HCT116 (cell line): ENCODE results near the gene SLC16A13. TPM values are rescaled to one million over a fixed set of nuclear protein-coding genes. Genes with fewer than 3 reads are reported as not detected.

Experiments used
- ATAC-seq: fragments of 200-7000 bp; cut with Tn5 transposase; 2 replicates; pipeline ENCODE4 v1.9.1; 2020; ENCODE audit warnings: mild to moderate bottlenecking, moderate library complexity
- BruUV-seq: library from RNA; stranded (reverse); fragments of 400-500 nt; replicated peaks from 2 replicates; lab custom pipeline; 2021; lab: Mats Ljungman, UMichigan
- CTCF ChIA-PET: fragments of 300-600 bp; sonication (Branson Sonifier 250); formaldehyde crosslinking; loops from one replicate; lab custom pipeline; 2021; ENCODE audit warnings: antibody characterized with exemption; lab: Charles Lee
- POLR2A ChIA-PET: fragments of 300-600, 350-600 bp; sonication (Branson Sonifier 250); formaldehyde crosslinking; loops from one replicate; lab custom pipeline; 2021; ENCODE audit warnings: antibody characterized with exemption; lab: Charles Lee
- RAD21 ChIA-PET, 2 experiments: fragments of 300-600 bp; sonication (Branson Sonifier 250); formaldehyde crosslinking; loops; one replicate each; lab custom pipeline; 2023; ENCODE audit warnings: low total read pairs in 2 of 2; ENCODE audit not compliant: uncharacterized antibody in 2 of 2, unreplicated experiment in 2 of 2, low non-redundant PET in 1 of 2; lab: Charles Lee
- DNase-seq: peaks from one replicate; pipeline ENCODE4 v3.0.0-alpha.2; 2010; ENCODE audit warnings: low read depth, low spot score
- H2AFZ ChIP-seq: fragments of 200-600 bp; shearing (Covaris generic), sonication (generic); 2 replicates; pipeline ENCODE4 v1.6.1; 2017; ENCODE audit warnings: low read depth, mixed run types, mixed read lengths, antibody characterized with exemption, low read length; ENCODE audit not compliant: poor library complexity, severe bottlenecking
- H3K27ac ChIP-seq: 2 replicates; pipeline ENCODE4 v1.5.1; 2012; ENCODE audit warnings: low read depth, low read length
- H3K27me3 ChIP-seq: fragments of 200-600 bp; sonication (generic); 2 replicates; pipeline ENCODE4 v1.6.1; 2016; ENCODE audit warnings: mixed run types, low read length, mixed read lengths; ENCODE audit not compliant: insufficient read depth
- H3K36me3 ChIP-seq, 2 experiments: fragments of 200-500 bp in 1 of 2; fragments of 200-600 bp in 1 of 2; sonication (Bioruptor generic) in 1 of 2; sonication (generic) in 1 of 2; 2 replicates each; pipeline versions ENCODE4 v1.5.1 to v1.6.1; 2014 to 2016; ENCODE audit warnings: low read length in 2 of 2, inconsistent platforms in 1 of 2, mixed read lengths in 1 of 2, mixed run types in 1 of 2; ENCODE audit not compliant: insufficient read depth in 2 of 2, control insufficient read depth in 1 of 2
- H3K4me1 ChIP-seq, 2 experiments: fragments of 200-600 bp in 1 of 2; sonication (generic) in 1 of 2; 2 replicates each; pipeline versions ENCODE4 v1.5.1 to v1.6.1; 2012 to 2017; ENCODE audit warnings: low read length in 2 of 2, inconsistent platforms in 1 of 2, mild to moderate bottlenecking in 1 of 2, mixed read lengths in 1 of 2, mixed run types in 1 of 2, moderate library complexity in 1 of 2; ENCODE audit not compliant: insufficient read depth in 2 of 2, control insufficient read depth in 1 of 2
- H3K4me2 ChIP-seq: fragments of 200-600 bp; sonication (generic); 2 replicates; pipeline ENCODE4 v1.6.1; 2017; ENCODE audit warnings: mixed run types, low read length, mixed read lengths
- H3K4me3 ChIP-seq, 2 experiments: fragments of 200-600 bp in 1 of 2; sonication (generic) in 1 of 2; replicated peaks in 1 of 2; 2 replicates each; pipeline ENCODE4 v1.5.1; 2011 to 2016; ENCODE audit warnings: low read length in 2 of 2, control low read depth in 1 of 2, low read depth in 1 of 2, mild to moderate bottlenecking in 1 of 2, mixed read lengths in 1 of 2, mixed run types in 1 of 2
- H3K79me2 ChIP-seq: fragments of 200-600 bp; sonication (generic); 2 replicates; pipeline ENCODE4 v1.6.1; 2017; ENCODE audit warnings: mild to moderate bottlenecking, mixed run types, low read length, moderate library complexity, mixed read lengths; ENCODE audit not compliant: insufficient read depth
- H3K9ac ChIP-seq: fragments of 200-600 bp; sonication (generic); 2 replicates; pipeline ENCODE4 v1.6.1; 2016; ENCODE audit warnings: low read length, mixed read lengths
- H3K9me2 ChIP-seq: fragments of 200-600 bp; sonication (generic), shearing (Covaris generic); 2 replicates; pipeline ENCODE4 v1.6.1; 2017; ENCODE audit warnings: mixed run types, mild to moderate bottlenecking, moderate library complexity; ENCODE audit not compliant: insufficient read depth
- H3K9me3 ChIP-seq, 2 experiments: fragments of 200-500 bp in 1 of 2; fragments of 200-600 bp in 1 of 2; sonication (Bioruptor generic) in 1 of 2; sonication (generic) in 1 of 2; 2 replicates each; pipeline ENCODE4 v1.6.1; 2014 to 2017; ENCODE audit warnings: low read length in 2 of 2, mixed read lengths in 2 of 2, inconsistent platforms in 1 of 2, low read depth in 1 of 2, mild to moderate bottlenecking in 1 of 2, mixed run types in 1 of 2, moderate library complexity in 1 of 2; ENCODE audit not compliant: control insufficient read depth in 1 of 2, insufficient read depth in 1 of 2
- H4K20me1 ChIP-seq: fragments of 200-600 bp; sonication (generic), shearing (Covaris generic); 2 replicates; pipeline ENCODE4 v1.6.1; 2017; ENCODE audit warnings: mixed run types, mild to moderate bottlenecking, moderate library complexity; ENCODE audit not compliant: insufficient read depth
- EGR1 ChIP-seq: IDR thresholded peaks from 2 replicates; pipeline ENCODE4 v1.6.1; 2012; ENCODE audit warnings: low read depth
- ELF1 ChIP-seq: IDR thresholded peaks from 2 replicates; pipeline ENCODE4 v1.6.1; 2012; ENCODE audit warnings: low read depth, borderline replicate concordance
- EZH2phosphoT487 ChIP-seq: fragments of 200-600 bp; IDR thresholded peaks from 2 replicates; pipeline ENCODE4 v1.6.1; 2018; ENCODE audit warnings: antibody characterized with exemption, borderline replicate concordance
- POLR2A ChIP-seq: IDR thresholded peaks from 2 replicates; pipeline ENCODE4 v1.7.0; 2011; ENCODE audit warnings: borderline replicate concordance; ENCODE audit not compliant: insufficient read depth, insufficient read length; ENCODE audit errors: extremely low read depth
- POLR2AphosphoS5 ChIP-seq: IDR thresholded peaks from 2 replicates; pipeline ENCODE4 v1.6.1; 2011; ENCODE audit warnings: mild to moderate bottlenecking, low read depth, low read length, moderate library complexity
- RAD21 ChIP-seq: IDR thresholded peaks from 2 replicates; pipeline ENCODE4 v1.6.1; 2012; ENCODE audit warnings: low read depth, mild to moderate bottlenecking
- SP1 ChIP-seq: IDR thresholded peaks from 2 replicates; pipeline ENCODE4 v1.6.1; 2012; ENCODE audit warnings: low read depth
- TCF7L2 ChIP-seq: IDR thresholded peaks from 2 replicates; pipeline ENCODE4 v1.7.0; 2011; ENCODE audit warnings: borderline replicate concordance, inconsistent platforms; ENCODE audit not compliant: insufficient read depth, insufficient read length; ENCODE audit errors: extremely low read depth
- YY1 ChIP-seq: IDR thresholded peaks from 2 replicates; pipeline ENCODE4 v1.6.1; 2011; ENCODE audit warnings: low read length, low read depth, moderate library complexity, mild to moderate bottlenecking; ENCODE audit not compliant: insufficient replicate concordance; ENCODE audit errors: extremely low read depth
- intact Hi-C: fragments of 100-400 bp; cut with micrococcal nuclease; formaldehyde crosslinking; loops from 2 replicates; pipeline ENCODE4 v1.10.0; 2022
- total RNA-seq: library from RNA; stranded (reverse); gene quantifications from one replicate; pipeline ENCODE4 v1.2.1, GENCODE V29; 2021; ENCODE audit not compliant: unreplicated experiment
- TF ChIP-seq, protein P1 (sequence below), 3 experiments: fragments of 200-600 bp in 1 of 3; sonication (generic) in 1 of 3; IDR thresholded peaks in 2 of 3; conservative IDR thresholded peaks in 1 of 3; 2 replicates each; pipeline ENCODE4 v1.5.1; 2012 to 2017; ENCODE audit warnings: low read depth in 2 of 3, low read length in 2 of 3, antibody characterized with exemption in 1 of 3, borderline replicate concordance in 1 of 3, control low read depth in 1 of 3, mild to moderate bottlenecking in 1 of 3, mixed read lengths in 1 of 3, mixed run types in 1 of 3, moderate library complexity in 1 of 3; ENCODE audit not compliant: insufficient read depth in 1 of 3
- TF ChIP-seq, protein P2 (sequence below): IDR thresholded peaks from 2 replicates; pipeline ENCODE4 v1.6.1; 2011; ENCODE audit warnings: mild to moderate bottlenecking, low read length, moderate library complexity; ENCODE audit not compliant: insufficient replicate concordance; ENCODE audit errors: extremely low read depth
- TF ChIP-seq, protein P3 (sequence below): IDR thresholded peaks from 2 replicates; pipeline ENCODE4 v1.6.1; 2012
- TF ChIP-seq, protein P4 (sequence below): IDR thresholded peaks from 2 replicates; pipeline ENCODE4 v1.6.1; 2012; ENCODE audit warnings: low read depth

The SLC16A13 gene
- total RNA-seq, 1 experiment from 2014 or later, result 6.8 TPM

DNA sequence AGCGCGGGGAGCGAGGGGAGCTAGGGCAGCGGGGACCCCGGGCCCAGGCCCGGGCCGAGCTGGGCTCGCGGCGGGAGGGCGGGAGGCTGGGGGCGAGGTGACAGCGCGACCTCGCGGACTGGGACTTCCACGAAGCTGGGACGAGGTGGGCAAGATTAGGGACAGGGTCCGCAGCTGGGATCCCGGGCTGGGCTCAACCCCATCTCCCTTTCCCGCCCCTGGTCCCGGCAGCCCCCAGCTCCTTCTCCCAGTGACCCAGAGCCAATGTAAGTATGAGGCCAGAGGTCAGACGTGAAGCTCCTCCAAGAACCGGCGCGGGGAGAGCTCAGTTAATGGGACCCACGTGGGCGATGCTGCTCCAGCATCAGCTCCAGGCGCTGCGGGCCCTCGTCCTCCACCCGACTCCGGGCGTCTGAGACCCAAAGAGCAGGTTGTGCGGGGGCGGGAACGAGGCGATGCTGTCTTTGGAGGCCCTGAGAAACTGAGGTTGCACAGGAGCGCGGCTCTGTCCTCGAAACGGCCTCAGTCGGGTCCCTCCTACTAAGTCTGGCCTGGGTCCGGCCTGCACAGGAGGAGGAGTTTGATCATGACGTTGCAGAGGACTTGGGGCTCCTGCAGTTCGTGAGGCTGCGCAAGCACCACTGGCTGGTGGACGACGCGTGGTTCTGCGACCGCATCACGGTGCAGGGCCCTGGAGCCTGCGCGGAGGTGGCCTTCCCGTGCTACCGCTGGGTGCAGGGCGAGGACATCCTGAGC lies 39.4 kb upstream of the SLC16A13 start (continued):
- no peak for TF ChIP-seq ELF1
- no peak for TF ChIP-seq EGR1

DNA sequence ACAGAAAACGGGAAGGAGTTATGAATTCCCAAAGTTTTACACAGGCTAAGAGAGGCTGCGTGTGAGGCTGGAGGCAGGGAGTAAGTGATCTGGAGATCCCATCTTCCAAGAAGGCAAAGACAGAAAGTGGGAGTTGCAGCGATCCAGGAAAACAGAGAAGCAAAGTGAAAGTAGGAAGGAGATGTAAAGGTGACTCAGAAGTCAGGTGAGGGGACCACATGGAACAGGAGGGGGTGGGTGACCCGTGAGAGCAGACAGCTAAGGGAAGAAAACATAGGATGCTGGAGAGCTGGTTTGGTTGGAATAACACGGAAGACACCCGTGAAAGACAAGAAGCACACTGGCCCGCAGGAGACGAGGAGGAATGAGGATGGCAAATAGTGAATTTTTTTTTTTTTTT lies 38.6 kb upstream of the SLC16A13 start:
- Histone ChIP-seq H3K9me3 (no peaks in the 10 kb centered on the region), H3K27me3 (no peaks in the 10 kb centered on the region), H3K36me3 (peaks cover 11 to 12% of the 10 kb centered on the region in 2 experiments; a peak in 3 of 4 replicates), H3K4me3 (no peak overlapping the region), H4K20me1 (no peaks in the 10 kb centered on the region), H3K9ac (no peak overlapping the region), H3K27ac (no peak overlapping the region), H3K79me2 (no peaks in the 10 kb centered on the region), H3K9me2 (no peaks in the 10 kb centered on the region), H3K4me1 (no peaks in the 10 kb centered on the region), H2AFZ (no peak overlapping the region), H3K4me2 (no peak overlapping the region)
- ChIA-PET CTCF (no interaction called here), RAD21 (no interaction called here), POLR2A (no interaction called here)
- no peak for ATAC-seq
- no TSS peak for BruUV-seq
- TF ChIP-seq YY1 (no peak), RAD21 (no peak), EZH2phosphoT487 (no peak), EGR1 (no peak), SP1 (no peak), POLR2AphosphoS5 (no peak), ELF1 (no peak), TCF7L2 (no peak), POLR2A (no peak)
- TF ChIP-seq, protein P1, sequence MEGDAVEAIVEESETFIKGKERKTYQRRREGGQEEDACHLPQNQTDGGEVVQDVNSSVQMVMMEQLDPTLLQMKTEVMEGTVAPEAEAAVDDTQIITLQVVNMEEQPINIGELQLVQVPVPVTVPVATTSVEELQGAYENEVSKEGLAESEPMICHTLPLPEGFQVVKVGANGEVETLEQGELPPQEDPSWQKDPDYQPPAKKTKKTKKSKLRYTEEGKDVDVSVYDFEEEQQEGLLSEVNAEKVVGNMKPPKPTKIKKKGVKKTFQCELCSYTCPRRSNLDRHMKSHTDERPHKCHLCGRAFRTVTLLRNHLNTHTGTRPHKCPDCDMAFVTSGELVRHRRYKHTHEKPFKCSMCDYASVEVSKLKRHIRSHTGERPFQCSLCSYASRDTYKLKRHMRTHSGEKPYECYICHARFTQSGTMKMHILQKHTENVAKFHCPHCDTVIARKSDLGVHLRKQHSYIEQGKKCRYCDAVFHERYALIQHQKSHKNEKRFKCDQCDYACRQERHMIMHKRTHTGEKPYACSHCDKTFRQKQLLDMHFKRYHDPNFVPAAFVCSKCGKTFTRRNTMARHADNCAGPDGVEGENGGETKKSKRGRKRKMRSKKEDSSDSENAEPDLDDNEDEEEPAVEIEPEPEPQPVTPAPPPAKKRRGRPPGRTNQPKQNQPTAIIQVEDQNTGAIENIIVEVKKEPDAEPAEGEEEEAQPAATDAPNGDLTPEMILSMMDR (IDR thresholded peaks at IDR 0.05 in 2 of 3, conservative IDR thresholded peaks at IDR 0.05 in 1 of 3; ENCODE audit: borderline replicate concordance in 1 of 3, insufficient read depth in 1 of 3, low read depth in 2 of 3, low read length in 2 of 3), result no peak
- TF ChIP-seq, protein P2, sequence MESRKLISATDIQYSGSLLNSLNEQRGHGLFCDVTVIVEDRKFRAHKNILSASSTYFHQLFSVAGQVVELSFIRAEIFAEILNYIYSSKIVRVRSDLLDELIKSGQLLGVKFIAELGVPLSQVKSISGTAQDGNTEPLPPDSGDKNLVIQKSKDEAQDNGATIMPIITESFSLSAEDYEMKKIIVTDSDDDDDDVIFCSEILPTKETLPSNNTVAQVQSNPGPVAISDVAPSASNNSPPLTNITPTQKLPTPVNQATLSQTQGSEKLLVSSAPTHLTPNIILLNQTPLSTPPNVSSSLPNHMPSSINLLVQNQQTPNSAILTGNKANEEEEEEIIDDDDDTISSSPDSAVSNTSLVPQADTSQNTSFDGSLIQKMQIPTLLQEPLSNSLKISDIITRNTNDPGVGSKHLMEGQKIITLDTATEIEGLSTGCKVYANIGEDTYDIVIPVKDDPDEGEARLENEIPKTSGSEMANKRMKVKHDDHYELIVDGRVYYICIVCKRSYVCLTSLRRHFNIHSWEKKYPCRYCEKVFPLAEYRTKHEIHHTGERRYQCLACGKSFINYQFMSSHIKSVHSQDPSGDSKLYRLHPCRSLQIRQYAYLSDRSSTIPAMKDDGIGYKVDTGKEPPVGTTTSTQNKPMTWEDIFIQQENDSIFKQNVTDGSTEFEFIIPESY, result no peak
- TF ChIP-seq, protein P3, sequence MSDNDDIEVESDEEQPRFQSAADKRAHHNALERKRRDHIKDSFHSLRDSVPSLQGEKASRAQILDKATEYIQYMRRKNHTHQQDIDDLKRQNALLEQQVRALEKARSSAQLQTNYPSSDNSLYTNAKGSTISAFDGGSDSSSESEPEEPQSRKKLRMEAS, result no peak
- TF ChIP-seq, protein P4, sequence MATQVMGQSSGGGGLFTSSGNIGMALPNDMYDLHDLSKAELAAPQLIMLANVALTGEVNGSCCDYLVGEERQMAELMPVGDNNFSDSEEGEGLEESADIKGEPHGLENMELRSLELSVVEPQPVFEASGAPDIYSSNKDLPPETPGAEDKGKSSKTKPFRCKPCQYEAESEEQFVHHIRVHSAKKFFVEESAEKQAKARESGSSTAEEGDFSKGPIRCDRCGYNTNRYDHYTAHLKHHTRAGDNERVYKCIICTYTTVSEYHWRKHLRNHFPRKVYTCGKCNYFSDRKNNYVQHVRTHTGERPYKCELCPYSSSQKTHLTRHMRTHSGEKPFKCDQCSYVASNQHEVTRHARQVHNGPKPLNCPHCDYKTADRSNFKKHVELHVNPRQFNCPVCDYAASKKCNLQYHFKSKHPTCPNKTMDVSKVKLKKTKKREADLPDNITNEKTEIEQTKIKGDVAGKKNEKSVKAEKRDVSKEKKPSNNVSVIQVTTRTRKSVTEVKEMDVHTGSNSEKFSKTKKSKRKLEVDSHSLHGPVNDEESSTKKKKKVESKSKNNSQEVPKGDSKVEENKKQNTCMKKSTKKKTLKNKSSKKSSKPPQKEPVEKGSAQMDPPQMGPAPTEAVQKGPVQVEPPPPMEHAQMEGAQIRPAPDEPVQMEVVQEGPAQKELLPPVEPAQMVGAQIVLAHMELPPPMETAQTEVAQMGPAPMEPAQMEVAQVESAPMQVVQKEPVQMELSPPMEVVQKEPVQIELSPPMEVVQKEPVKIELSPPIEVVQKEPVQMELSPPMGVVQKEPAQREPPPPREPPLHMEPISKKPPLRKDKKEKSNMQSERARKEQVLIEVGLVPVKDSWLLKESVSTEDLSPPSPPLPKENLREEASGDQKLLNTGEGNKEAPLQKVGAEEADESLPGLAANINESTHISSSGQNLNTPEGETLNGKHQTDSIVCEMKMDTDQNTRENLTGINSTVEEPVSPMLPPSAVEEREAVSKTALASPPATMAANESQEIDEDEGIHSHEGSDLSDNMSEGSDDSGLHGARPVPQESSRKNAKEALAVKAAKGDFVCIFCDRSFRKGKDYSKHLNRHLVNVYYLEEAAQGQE, result no peak
- intact Hi-C loops, result no loop called here
- DNase-seq, result no peak
